ENCODE results near the gene CYP11A1.

GRCh38 chr15:74320352-74321247 lies 46.8 kb downstream of the CYP11A1 start:
- TF ChIP-seq, protein P1, sequence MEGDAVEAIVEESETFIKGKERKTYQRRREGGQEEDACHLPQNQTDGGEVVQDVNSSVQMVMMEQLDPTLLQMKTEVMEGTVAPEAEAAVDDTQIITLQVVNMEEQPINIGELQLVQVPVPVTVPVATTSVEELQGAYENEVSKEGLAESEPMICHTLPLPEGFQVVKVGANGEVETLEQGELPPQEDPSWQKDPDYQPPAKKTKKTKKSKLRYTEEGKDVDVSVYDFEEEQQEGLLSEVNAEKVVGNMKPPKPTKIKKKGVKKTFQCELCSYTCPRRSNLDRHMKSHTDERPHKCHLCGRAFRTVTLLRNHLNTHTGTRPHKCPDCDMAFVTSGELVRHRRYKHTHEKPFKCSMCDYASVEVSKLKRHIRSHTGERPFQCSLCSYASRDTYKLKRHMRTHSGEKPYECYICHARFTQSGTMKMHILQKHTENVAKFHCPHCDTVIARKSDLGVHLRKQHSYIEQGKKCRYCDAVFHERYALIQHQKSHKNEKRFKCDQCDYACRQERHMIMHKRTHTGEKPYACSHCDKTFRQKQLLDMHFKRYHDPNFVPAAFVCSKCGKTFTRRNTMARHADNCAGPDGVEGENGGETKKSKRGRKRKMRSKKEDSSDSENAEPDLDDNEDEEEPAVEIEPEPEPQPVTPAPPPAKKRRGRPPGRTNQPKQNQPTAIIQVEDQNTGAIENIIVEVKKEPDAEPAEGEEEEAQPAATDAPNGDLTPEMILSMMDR (IDR thresholded peaks at IDR 0.05): peak in 5 of 6 experiments; percentile 27 to 36 (median 32)
- TF ChIP-seq EP300 (IDR thresholded peaks at IDR 0.05) (no peak), POLR2A (IDR thresholded peaks at IDR 0.05) (no peak), POLR2AphosphoS5 (IDR thresholded peaks at IDR 0.05) (no peak)

Data from upper lobe of left lung (tissue), 4 donors.